Esophagus squamous epithelium (tissue), 5 donors: ENCODE results near the gene ARHGAP11A. TPM values are rescaled to one million over a fixed set of nuclear protein-coding genes. Genes with fewer than 3 reads are reported as not detected.

Experiments
- DNase-seq: peaks from one replicate; lab custom pipeline; 2025; lab: John Stamatoyannopoulos, UW
- H3K27ac ChIP-seq, 4 donors: fragments of 200-600 bp; sonication (generic); one replicate each; pipeline ENCODE4 v1.5.1; 2016 to 2019; ENCODE audit warnings: mild to moderate bottlenecking in 1 of 4
- H3K27me3 ChIP-seq, 4 donors: fragments of 200-600 bp; sonication (generic); 1 replicate in 3 of 4; 2 replicates in 1 of 4; pipeline versions ENCODE4 v1.5.1 to v1.6.0; 2017 to 2021; ENCODE audit warnings: antibody characterized with exemption in 1 of 4
- H3K36me3 ChIP-seq, 3 donors: fragments of 200-600 bp; sonication (generic); one replicate each; pipeline ENCODE4 v1.5.1; 2016 to 2019
- H3K4me1 ChIP-seq, 3 donors: fragments of 200-600 bp; sonication (generic); one replicate each; pipeline ENCODE4 v1.5.1; 2017 to 2019
- H3K4me3 ChIP-seq, 4 donors: fragments of 200-600 bp; sonication (generic); 1 replicate in 3 of 4; 2 replicates in 1 of 4; pipeline ENCODE4 v1.5.1; 2016 to 2019; ENCODE audit warnings: mild to moderate bottlenecking in 2 of 4, moderate library complexity in 1 of 4
- H3K9me3 ChIP-seq, 3 donors: fragments of 200-600 bp; sonication (generic); one replicate each; pipeline ENCODE4 v1.5.1; 2016 to 2019
- CTCF ChIP-seq, 6 experiments: fragments of 450-650 bp in 4 of 6; fragments of 200-600 bp in 2 of 6; sonication (generic) in 2 of 6; IDR thresholded peaks; one replicate each; pipeline ENCODE4 v1.5.1; 2016 to 2019; ENCODE audit warnings: antibody characterized with exemption in 6 of 6, mild to moderate bottlenecking in 4 of 6, moderate library complexity in 4 of 6
- POLR2A ChIP-seq, 4 donors: fragments of 450-650 bp; IDR thresholded peaks; one replicate each; pipeline ENCODE4 v1.6.1; 2017; ENCODE audit warnings: antibody characterized with exemption in 4 of 4, mild to moderate bottlenecking in 4 of 4, moderate library complexity in 3 of 4
- WGBS, 2 donors: methylation state at CpG; one replicate each; pipeline ENCODE4 v1.1.5; 2018; 5-methylcytosine and 5-hydroxymethylcytosine counted together
- intact Hi-C: fragments of 100-400 bp; cut with DNase I; formaldehyde crosslinking; loops from one replicate; pipeline ENCODE4 v1.15.0; 2022
- total RNA-seq, 4 donors: library from RNA; depleted of rRNA; stranded (reverse); fragments of >200 nt; gene quantifications; one replicate each; pipeline ENCODE4 v1.1.0, GENCODE V29; 2016
- donor health status: DM: yes; HTN: yes; CAD: no.

Gene ARHGAP11A
- total RNA-seq, 4 donors from 2014 or later: 4.7 to 17.4 (median 8.1) TPM

DNA sequence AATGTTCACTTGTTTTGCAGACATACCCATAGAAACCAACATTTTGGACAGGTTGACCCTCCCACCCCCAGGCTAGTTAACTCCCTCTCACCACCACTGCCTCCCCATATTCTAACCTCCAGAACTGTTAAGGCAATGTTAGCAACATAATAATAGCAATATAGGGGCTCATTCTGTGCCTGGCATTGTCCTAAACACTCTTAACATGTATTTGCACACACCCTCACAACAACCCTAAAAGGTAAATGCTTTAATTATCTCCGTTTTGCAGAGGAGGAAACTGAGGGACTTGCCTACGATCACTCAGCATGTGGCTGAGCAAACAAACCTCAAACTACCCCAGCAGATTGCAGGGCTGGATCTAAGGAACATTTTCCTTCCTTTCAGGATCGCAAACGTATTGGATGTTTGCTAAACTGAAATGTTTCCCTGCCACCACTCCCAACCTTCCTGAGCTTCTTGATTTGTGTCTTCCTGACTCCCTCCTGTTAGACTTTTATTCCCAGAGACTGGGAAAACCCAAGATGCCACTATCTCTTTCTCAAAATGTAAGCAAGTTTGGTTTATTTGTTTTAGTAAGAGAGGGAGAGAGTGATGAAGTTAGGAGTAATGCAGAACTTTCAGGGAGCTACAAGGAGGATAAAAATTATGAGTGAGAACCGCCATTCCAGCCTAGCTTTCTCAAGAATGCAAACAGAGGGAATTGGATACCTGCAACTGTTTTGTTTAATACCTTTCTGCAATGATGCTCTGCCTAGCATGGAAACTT, 27.5 kb downstream of the ARHGAP11A start:
- no peak for DNase-seq
- Histone ChIP-seq H3K4me1 (peaks cover 0 to 7% (median 0%) of the 10 kb centered on the region in 3 donors), H3K9me3 (no peaks in the 10 kb centered on the region), H3K36me3 (no peaks in the 10 kb centered on the region), H3K27ac (no peak overlapping the region), H3K27me3 (peaks cover 0 to 26% (median 0%) of the 10 kb centered on the region in 4 donors), H3K4me3 (no peak overlapping the region)
- TF ChIP-seq POLR2A (IDR thresholded peaks at IDR 0.05): no peak
- TF ChIP-seq CTCF (IDR thresholded peaks at IDR 0.05): no peak
- intact Hi-C loops: no loop called here
- WGBS, 2 donors: 68 to 85% methylated on average over 5 of the region's 5 CpGs

DNA sequence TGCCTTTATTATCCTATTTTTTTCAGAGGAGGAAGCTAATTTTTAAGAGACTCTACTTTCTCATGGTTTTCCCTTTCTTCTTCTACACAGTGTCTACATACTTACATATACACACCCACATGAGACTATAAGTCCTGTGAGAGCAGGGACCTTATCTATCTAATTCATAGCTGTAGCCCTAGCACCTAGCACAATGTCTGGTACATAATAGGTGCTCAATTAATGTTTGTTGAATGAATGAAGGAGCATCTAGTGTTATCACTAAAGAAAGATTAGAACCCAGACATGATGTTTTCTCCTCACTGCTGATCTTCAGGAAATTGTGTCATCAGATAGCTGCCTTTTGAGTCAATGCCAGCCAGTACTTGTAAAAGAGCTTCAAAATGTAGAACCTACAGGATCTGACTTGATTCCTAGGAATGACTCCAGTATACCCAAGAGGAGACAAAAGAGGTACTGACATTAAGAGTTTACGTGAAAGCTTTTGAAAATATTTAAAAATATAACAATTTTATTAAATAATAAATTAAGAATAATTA, 28.7 kb downstream of the ARHGAP11A start:
- H3K27me3 ChIP-seq: peaks cover 0 to 26% (median 0%) of the 10 kb centered on the region in 4 donors
- H3K4me3 ChIP-seq: no peak overlapping the region
- no peak for TF ChIP-seq CTCF (IDR thresholded peaks at IDR 0.05)
- no peak for TF ChIP-seq POLR2A (IDR thresholded peaks at IDR 0.05)
- H3K4me1 ChIP-seq: peaks cover 0 to 7% (median 0%) of the 10 kb centered on the region in 3 donors
- no peak overlapping the region for H3K27ac ChIP-seq
- 40 to 52% methylated on average over 1 of the region's 1 CpG for WGBS, 2 donors
- intact Hi-C loops: no loop called here
- DNase-seq: no peak
- H3K9me3 ChIP-seq: no peaks in the 10 kb centered on the region
- no peaks in the 10 kb centered on the region for H3K36me3 ChIP-seq

- Histone ChIP-seq H3K36me3 (no peaks in the 10 kb centered on the region), H3K4me3 (no peak overlapping the region), H3K27ac (no peak overlapping the region), H3K9me3 (no peaks in the 10 kb centered on the region), H3K27me3 (peaks cover 0 to 26% (median 0%) of the 10 kb centered on the region in 4 donors), H3K4me1 (peaks cover 0 to 7% (median 0%) of the 10 kb centered on the region in 3 donors)
- intact Hi-C loops: no loop called here
- 59 to 70% methylated on average over 5 of the region's 5 CpGs for WGBS, 2 donors
- no peak for DNase-seq
- no peak for TF ChIP-seq CTCF (IDR thresholded peaks at IDR 0.05)
- TF ChIP-seq POLR2A (IDR thresholded peaks at IDR 0.05): no peak
These were observed 31.0 kb downstream of the ARHGAP11A start for GRCh38 chr15:32646291-32646690.

GRCh38 chr15:32649342-32649741, 34.0 kb downstream of the ARHGAP11A start:
- DNase-seq: no peak

More at GRCh38 chr15:32649342-32649741, 34.0 kb downstream of the ARHGAP11A start:
- WGBS, 2 donors: 60 to 68% methylated on average over 4 to 5 of the region's 5 CpGs
- H3K27me3 ChIP-seq: no peaks in the 10 kb centered on the region
- no peaks in the 10 kb centered on the region for H3K36me3 ChIP-seq
- H3K4me3 ChIP-seq: no peak overlapping the region
- no peaks in the 10 kb centered on the region for H3K9me3 ChIP-seq
- intact Hi-C loops: no loop called here
- no peak overlapping the region for H3K27ac ChIP-seq
- TF ChIP-seq POLR2A (IDR thresholded peaks at IDR 0.05) (no peak), CTCF (IDR thresholded peaks at IDR 0.05) (peak in 3 of 6 experiments; percentile 10 to 17 (median 10))
- H3K4me1 ChIP-seq: no peaks in the 10 kb centered on the region
